GM12892 (cell line): ENCODE measurements around the gene PAX7.

Experiments used
- POLR2A ChIP-seq: IDR thresholded peaks from 2 replicates; pipeline ENCODE4 v1.6.1; 2011; ENCODE audit warnings: low read depth, low read length, control low read depth
- TAF1 ChIP-seq: IDR thresholded peaks from 2 replicates; pipeline ENCODE4 v1.6.1; 2011; ENCODE audit warnings: low read depth, mild to moderate bottlenecking, control low read depth, low read length, borderline replicate concordance

DNA sequence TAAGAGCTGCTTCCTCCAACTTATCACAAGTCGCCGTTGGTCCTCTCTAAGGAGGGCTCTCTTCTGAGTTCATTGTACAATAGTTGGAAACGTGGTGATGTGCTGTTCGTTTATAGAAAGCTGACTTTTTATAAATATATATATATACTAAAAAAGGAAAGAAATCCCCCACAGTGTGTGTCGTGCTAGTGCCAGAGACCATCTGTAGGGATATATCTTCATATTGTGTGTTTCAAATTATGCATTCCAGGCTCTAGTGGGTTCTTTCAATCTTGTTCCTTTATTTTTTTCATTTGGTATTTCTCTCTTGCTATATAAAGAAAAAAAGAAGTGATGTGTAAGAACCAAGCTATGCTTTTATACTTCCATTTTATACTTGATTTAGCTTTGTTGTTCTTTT, 117.0 kb downstream of the PAX7 start:
- TF ChIP-seq POLR2A (no peak), TAF1 (no peak)
